Prostate gland (tissue), 2 donors: ENCODE results near the gene ROGDI.

Experiments
- POLR2A ChIP-seq: fragments of 450-650 bp; IDR thresholded peaks from one replicate; pipeline ENCODE4 v1.6.1; 2016; ENCODE audit warnings: antibody characterized with exemption, mild to moderate bottlenecking
- TF ChIP-seq, protein P1 (sequence below), 4 experiments: fragments of 200-600 bp in 2 of 4; fragments of 450-650 bp in 2 of 4; sonication (generic) in 2 of 4; IDR thresholded peaks; 1 replicate in 3 of 4; 2 replicates in 1 of 4; pipeline ENCODE4 v1.5.1; 2016 to 2019; ENCODE audit warnings: antibody characterized with exemption in 4 of 4, mild to moderate bottlenecking in 2 of 4, moderate library complexity in 2 of 4

DNA sequence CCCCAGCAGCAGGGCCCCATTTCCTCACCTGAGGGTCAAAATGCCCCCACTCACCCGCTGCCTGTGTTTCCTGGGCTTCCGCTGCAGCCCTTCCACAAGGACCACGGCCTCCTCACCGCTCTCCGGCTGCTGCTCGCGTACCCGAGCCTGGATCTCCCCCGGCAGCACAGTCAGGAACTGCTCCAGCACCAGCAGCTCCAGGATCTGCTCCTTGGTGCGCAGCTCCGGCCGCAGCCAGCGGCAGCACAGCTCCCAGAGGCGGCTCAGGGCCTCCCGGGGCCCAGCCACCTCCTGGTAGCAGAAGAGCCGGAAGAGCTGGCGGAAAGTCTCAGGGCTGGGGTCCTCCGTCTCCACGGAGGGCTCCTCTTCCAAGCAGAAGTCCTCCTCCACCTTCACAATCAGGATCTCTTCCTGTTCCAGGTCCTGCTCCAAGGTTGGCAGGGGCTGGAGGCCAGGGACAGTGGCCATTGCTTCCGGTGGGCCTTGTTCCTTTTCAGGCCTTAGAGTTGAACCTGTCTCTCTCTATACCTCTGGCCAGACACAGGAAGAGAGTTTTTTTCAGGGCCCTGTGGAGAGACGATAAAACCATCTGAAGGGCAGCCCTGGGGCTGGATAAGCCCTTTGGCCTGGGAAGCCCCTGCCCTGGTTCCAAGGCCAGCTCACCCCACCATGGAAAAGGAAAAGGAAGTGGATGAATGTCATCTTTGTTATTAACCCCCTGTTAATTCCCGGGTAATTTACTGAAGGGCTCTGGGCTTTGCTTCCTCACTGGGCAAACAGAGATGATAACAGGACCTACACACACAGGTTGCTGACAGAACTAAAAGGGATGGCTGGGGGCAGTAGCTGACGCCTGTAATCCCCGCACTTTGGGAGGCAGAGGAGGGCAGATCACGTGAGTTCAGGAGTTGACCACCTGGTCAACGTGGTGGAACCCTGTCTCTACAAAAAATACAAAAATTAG is 36.6 kb downstream of the ROGDI start:
- TF ChIP-seq, protein P1, sequence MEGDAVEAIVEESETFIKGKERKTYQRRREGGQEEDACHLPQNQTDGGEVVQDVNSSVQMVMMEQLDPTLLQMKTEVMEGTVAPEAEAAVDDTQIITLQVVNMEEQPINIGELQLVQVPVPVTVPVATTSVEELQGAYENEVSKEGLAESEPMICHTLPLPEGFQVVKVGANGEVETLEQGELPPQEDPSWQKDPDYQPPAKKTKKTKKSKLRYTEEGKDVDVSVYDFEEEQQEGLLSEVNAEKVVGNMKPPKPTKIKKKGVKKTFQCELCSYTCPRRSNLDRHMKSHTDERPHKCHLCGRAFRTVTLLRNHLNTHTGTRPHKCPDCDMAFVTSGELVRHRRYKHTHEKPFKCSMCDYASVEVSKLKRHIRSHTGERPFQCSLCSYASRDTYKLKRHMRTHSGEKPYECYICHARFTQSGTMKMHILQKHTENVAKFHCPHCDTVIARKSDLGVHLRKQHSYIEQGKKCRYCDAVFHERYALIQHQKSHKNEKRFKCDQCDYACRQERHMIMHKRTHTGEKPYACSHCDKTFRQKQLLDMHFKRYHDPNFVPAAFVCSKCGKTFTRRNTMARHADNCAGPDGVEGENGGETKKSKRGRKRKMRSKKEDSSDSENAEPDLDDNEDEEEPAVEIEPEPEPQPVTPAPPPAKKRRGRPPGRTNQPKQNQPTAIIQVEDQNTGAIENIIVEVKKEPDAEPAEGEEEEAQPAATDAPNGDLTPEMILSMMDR (IDR thresholded peaks at IDR 0.05) = no peak
- no peak for TF ChIP-seq POLR2A
